GM18526 (cell line): ENCODE results near the gene SPTLC3.

Experiments
- POLR2A ChIP-seq: IDR thresholded peaks from 3 replicates; pipeline ENCODE4 v1.6.1; 2011; ENCODE audit not compliant: insufficient read length; ENCODE audit errors: extremely low read depth

SPTLC3 gene

DNA sequence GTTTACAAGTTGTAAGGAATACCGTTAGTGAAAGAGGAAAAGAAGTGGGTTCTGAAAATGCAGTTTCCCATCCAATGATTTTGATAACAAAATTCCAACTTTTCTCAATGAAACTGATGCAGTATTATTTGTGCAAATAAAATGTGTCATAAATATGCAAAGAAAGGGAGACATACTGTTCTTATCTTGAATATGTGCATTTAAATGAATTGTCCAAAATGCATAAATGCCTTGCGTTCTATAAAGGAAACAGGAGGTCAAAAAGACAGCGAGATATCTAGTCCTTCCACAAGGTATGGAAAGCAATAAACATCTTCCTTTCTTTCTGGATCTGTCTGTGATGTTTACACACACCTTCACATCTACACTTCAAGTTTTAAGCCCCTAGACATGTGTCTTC is 157.7 kb downstream of the SPTLC3 start:
- no peak for TF ChIP-seq POLR2A

DNA sequence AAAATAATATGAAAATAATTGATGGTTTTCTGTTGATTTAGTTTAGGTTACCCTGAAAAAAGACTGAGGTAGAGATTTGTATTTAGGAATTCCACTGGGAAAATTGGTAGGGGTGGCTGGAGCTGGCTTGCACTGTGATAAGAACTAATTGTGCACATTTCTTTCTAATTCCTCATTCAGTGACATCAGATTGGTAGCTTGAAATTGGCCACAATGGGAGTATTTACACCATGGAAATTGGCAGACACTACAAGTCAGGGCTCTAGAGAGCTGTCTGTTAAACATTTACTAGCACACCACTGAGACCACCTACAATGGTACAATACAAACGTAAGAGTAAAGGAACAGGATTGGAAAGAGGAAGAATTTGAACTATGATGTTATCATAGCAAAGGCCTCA is 160.3 kb downstream of the SPTLC3 start:
- TF ChIP-seq POLR2A = no peak

DNA sequence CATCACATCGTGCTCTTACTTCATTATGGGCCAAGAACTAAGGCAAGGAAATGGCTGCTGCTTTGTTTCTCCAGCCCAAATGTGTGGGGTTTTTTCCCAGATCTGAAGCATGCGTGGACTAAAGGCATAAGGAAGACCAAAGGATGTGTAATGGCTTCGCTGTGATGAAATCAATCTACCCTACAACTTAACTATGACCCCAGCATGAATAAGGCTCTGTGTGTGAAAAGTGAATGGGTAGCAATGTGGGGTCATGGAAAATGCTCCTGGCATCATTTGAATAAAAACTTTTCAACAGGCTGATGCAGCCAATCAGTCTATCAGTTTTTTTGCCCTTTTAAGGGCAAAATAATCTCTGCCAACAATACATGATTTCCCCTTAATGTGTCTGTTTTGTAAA is 162.0 kb downstream of the SPTLC3 start:
- TF ChIP-seq POLR2A = no peak

DNA sequence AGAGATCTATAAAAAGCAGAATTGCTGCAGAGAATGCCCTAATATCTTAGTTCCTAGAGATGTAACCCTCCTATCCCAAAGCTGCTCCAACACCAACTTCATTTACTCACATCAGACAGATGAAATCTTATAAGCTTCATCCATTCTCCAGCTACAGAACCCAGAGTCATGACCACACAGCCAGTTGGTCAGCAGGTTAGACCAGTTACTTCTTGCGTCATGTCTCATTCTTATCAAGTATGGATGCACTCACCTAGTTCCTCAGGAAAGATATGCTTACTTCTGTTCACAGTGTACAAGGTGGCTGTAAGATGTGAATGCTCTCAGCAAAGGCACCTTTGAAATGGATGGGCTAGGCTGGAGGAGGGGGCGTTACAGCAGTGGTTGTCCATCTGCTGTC is 164.4 kb downstream of the SPTLC3 start:
- TF ChIP-seq POLR2A = no peak

DNA sequence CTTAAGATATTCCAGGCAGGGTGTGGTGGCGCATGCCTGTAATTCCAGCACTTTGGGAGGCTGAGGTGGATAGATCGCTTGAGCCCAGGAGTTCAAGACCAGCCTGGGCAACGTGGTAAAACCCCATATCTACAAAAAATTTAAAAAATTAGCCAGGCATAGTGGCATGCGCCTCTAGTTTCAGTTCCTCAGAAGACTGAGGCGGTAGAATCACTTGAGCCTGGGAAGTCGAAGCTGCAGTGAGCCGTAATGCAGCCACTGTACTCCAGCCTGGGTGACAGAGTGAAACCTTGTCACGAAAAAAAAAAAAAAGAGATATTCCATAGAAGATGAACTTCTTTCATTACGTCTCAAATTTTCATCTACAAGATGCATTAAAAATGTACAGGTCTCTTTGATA is 165.6 kb downstream of the SPTLC3 start:
- TF ChIP-seq POLR2A = no peak

DNA sequence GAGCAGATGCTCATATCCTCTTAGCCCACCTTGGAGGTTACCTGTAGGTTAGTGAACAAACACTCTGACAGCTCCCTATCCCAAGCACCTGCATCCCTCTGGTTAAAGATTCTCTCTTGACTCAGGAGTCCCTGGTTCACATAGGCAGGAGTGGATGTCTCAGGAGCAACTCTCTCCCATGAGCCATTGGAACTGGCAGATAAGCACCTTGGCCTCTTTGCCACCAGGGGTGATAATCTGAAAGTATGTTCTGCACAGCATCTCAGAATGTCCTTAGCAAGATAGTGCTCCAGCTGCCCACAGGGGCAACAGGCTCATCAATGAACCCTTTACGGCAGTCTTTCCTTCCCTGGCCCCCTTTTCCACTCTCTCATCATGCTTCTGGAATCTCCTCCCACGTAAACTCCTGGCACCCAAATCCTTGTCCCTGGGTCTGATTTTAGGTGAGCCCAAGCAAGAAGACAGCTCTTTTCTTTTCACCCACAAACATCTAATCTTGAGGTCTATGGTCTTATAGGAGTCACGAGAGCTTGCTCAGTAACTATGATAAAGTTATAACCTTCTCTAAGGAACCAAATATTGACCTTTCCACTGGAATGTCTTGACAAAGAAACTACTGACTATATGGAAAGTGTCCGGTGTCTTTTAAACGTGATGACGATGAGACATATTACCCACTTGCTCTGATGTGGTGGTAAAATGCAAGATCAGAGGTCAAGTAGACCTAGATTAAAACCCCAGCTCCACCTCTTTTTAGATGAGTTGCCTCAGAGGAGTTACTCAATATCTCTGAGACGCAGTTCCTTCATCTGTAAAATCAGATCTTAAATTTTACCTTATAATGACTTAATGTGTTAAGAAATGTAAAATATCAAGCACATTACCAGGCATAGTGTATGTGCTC is 172.5 kb downstream of the SPTLC3 start:
- TF ChIP-seq POLR2A = no peak

DNA sequence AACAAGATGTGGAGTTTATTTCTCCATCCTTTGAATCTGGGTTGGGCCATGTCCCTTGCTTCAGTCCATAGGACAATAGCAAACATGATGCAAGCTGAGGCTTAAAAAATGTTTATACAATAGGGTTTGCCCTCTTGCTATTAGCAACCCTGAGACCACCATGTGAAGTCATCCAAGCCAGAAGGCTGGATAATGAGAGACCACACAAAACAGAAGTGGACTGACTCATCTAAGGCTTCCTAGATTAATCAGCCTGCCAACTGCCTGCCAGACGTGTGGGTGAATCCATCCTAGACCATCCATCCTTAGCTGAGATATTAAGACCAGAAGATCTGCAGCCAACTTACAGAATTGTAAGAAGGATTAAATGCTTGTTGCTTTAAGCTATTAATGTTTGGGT is 174.2 kb downstream of the SPTLC3 start:
- TF ChIP-seq POLR2A = no peak

DNA sequence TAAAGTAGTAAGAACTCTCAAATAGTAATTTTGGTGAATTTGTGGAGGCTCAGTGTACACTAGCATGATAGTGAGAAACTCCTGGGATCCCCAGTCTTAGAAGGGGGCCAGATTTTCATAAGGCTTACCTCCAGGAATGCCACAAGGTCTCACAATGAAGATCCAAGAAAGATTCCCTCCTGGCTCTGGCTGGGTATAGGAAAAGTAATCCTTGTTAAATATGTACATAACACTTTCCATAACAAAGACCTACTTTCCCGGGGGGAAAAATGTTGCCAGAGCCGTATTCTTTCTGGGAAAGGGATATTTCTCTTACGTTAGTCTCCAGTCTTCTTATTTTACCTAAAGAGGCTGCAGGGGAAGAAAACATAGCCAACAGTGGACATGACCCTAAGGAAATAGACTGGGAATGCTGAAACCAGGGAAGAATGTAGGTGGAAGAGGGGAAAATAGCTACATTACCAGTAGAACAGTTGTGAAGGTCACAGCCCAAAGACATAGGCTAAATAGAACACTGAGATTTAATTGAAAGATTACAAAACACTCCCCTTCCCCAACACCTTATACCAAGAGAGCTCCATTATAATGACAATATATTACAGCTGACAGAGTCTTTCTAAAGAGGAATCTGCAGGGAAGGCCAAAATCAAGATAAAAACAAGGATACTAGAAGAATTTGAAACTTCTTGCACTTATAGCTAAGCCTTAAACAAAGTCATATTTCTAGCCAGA is 177.4 kb downstream of the SPTLC3 start:
- TF ChIP-seq POLR2A = no peak

DNA sequence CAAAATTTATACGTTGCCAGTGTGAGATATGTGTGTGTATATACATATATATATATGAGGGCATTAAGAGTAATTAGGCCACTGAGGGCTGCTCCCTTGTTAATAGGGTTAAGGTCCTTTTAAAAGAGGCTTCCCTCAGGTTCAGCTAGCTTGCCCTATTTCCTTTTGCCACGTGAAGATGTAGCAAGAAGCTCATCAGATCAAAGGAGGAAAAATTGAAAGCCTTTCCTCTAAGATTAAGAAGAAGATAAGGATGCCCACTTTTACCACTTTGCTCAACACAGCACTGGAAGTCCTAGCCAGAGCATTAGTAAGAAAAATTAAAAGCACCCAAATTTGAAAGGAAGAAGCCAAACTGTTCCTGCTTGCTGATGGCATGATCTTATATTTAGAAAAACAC is 179.1 kb downstream of the SPTLC3 start:
- TF ChIP-seq POLR2A = no peak

DNA sequence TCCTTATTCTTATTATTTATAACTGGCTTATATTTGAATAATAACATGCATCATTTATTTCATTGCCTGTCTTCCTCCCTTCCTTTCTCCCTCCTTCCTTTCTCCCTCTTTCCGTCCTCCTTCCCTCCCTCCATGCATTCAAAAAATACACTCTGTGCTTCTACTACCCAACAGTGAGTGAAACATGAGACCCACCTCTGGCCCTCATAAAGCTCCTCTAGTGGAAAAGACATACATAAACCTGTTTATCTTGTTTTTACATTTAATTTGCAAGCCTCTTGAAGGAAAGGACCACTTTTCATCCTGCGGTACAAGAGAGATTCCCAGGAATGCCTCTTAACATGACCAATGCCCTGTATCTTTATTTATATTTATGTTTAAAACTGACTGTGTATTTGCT is 190.5 kb downstream of the SPTLC3 start:
- TF ChIP-seq POLR2A = no peak

DNA sequence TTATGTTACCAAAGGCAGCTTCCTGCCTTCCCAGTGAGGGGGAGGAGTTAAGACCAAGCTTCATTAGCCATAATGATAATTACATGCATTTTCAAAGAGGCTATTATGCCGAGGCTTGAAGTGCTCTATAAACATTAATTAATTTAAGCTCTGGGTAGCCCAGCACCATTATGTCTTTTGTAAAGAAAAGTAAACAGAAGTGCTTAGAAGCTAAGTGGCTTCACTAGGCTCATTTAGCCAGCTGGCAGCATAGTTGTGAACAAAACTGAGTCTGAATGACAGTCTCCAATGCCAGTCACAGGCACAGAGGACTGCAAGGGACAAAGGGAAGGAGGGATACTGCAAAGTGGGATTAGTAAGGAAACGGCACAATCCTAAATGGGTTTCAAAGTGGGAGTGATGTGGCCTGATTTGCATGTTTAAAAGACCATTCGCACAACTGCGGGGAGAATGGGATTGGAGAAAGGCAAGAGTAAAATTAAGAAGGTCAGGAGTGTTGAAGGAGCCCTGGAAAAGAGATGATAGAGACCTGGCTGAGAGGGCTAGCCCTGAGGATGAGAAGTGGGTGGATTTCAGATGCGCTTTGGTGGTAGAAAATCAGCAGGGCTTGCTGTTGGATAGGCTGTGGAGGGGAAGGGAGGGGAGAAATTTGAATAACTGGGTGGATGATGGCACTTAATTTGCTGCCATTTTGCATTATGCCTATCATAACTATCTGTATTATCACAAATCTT is 192.2 kb downstream of the SPTLC3 start:
- TF ChIP-seq POLR2A = no peak

DNA sequence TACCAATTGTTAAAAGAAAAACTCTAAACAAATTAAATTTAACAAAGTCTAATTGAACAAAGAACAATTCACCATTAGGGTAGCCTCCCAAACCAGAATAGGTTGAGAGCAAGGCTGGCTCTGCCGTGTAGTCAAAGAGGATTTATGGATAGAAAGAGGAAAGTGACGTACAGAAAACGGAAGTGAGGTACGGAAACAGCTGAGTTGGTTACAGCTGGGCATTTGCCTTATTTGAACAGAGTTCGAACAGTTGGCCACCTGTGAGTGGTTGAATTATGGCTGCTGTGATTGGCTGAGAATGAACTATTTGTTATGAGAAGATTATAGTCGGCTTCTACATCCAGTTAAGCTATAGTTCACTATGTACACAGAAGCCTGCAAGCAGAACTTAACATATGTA is 193.8 kb downstream of the SPTLC3 start:
- no peak for TF ChIP-seq POLR2A

DNA sequence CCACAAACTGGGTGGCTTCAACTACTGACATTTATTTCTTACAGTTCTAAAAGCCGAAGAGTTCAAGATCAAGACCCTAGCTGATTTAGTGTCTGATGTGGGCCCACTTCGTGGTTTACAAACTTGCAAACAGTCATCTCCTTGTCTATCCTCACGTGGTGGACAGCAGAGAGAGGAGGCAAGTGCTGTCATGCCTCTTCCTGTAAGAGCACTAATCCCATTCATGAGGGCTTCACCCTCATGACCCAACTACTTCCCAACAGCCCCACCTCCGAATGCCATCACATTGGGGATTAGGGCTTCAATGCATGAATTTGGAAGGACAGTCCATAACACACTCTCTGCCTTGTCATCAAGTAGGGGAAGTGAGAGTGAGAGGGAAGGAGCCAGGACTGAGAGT is 196.7 kb downstream of the SPTLC3 start:
- no peak for TF ChIP-seq POLR2A

DNA sequence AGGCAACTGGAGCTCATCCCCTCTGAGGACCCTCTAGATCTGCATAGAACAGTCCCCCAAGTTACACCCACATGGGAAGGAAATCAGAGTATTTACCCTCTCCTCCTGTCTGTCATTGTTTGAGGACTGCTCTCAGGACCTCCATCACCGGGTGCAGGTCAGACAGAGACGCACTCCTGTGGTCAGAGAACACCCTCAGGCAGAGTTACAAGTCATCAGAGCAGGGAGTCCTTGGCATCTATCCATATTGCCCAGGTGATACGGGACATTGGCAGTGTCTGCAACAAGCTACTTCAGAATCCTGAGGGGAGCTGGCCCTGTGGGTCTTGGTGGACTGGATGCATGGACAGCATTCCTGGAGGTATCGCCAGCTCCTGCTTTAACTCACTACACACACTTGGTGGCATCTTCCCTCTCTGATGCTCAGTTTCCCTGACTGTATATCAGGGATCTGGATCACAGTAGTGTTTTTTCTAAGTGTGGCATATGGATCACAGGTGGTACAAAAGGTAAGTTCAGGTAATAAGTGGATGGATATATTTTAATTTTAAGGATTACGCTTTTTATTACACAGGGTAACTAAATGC is 197.2 kb downstream of the SPTLC3 start:
- TF ChIP-seq POLR2A = no peak

DNA sequence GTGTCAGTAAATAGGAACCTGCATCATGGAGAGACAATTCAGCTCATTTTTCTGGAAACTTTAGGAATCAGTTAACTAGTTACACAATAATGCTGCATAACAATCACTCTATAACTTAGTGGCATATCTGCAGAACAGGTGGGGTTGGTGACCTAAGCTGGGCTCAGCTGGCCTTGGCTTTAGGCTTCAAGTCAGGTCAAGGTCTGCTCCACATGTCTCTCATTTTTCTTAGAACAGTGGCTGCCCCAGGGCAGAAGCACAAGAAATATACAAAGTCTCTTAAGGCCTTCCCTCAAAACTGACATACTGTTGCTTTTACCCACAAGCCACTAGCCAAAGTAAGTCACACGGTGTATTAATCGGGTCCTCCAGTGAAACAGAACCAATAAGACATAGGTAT is 198.2 kb downstream of the SPTLC3 start:
- no peak for TF ChIP-seq POLR2A

DNA sequence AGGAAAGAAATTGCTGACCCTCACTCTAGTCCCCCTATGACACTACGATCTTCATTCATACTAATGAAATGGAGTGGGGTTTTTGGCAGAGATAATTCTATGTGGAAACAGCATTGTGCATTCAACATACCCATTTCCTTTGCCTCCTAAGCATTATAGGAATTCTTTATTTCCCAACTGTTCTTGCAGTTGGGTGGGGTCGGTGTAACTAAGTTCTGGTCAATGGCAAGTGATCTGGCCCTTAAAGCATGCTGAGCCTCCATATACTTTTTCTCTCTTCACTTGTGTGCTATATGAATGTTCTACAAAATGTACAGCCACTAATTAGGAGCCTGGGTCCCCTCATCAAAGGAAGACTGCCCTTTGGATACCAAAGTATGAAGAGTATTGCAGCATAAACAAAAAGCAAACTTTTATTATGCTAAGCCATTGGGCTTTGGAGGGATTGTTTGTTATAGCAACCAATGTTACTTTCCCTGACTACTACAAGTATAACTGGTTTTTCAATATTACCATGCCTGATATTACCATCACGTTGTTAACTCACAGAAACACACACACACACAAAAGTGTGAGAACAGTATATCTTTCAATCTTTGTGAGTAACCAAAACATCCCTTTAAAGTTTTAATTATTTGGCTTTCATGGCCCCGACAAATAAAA is 203.3 kb downstream of the SPTLC3 start:
- no peak for TF ChIP-seq POLR2A

DNA sequence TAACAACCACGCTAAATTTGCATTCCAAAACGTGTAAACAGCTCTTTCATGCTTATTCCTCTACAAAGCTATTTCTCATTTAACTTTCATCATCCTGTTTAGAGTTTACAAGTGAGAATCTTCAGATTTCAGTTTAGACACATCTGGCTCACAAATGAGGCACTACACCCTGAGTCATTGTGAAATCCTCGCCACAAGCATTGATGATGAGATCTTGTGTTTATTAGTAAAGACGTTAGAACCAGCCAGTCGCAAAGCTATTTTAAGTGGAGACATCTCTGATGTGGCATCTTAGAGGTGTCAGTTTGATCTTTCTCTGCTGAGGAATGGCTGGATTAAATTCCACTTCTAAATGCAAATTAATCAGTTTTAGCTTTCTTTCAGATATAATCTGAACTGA is 204.0 kb downstream of the SPTLC3 start:
- no peak for TF ChIP-seq POLR2A
